BE2C (cell line): ENCODE data around the gene LRP5.

Experiments
- DNase-seq: peaks from one replicate; pipeline ENCODE4 v3.0.0-alpha.2; 2020
- H3K27me3 ChIP-seq: fragments of 250-450 bp; sonication (Bioruptor Pico); 2 replicates; pipeline ENCODE4 v1.5.1; 2020; ENCODE audit warnings: mild to moderate bottlenecking
- H3K36me3 ChIP-seq: fragments of 250-450 bp; sonication (Bioruptor Pico); 2 replicates; pipeline ENCODE4 v1.5.1; 2020; ENCODE audit warnings: mild to moderate bottlenecking
- H3K4me1 ChIP-seq: fragments of 250-450 bp; sonication (Bioruptor Pico); 2 replicates; pipeline ENCODE4 v1.5.1; 2020
- H3K4me3 ChIP-seq: 2 replicates; pipeline ENCODE4 v1.5.1; 2011; ENCODE audit warnings: low read depth, low read length
- H3K9me3 ChIP-seq: fragments of 250-450 bp; sonication (Bioruptor Pico); 2 replicates; pipeline ENCODE4 v1.5.1; 2020
- CTCF ChIP-seq: IDR thresholded peaks from 2 replicates; pipeline ENCODE4 v1.5.1; 2012; ENCODE audit warnings: mild to moderate bottlenecking, low read depth, low read length

LRP5 gene

DNA sequence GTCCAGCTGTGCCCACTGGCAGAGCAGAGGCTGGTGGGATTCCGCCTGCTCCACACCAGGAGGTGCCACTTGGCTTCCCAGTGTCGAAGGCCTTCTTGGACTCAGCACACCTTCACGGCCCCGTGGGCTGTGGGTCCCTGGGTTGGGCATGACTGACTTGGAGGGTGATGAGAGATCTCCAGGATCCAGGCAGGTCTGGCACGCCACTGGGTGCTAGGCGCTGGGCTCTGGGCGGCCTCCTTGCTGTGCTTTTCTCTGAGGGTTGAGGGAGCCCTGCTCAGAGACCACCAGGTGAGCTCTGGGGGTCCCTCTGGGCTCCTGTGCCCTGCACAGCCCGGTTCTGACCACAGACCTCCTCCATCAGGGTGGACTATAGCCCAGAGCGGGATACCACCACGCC lies 12.3 kb downstream of the LRP5 start:
- Histone ChIP-seq H3K4me3 (no peak overlapping the region), H3K27me3 (no peaks in the 10 kb centered on the region), H3K36me3 (no peaks in the 10 kb centered on the region), H3K9me3 (no peaks in the 10 kb centered on the region), H3K4me1 (peaks cover 19% of the 10 kb centered on the region)
- no peak for DNase-seq
- no peak for TF ChIP-seq CTCF

DNA sequence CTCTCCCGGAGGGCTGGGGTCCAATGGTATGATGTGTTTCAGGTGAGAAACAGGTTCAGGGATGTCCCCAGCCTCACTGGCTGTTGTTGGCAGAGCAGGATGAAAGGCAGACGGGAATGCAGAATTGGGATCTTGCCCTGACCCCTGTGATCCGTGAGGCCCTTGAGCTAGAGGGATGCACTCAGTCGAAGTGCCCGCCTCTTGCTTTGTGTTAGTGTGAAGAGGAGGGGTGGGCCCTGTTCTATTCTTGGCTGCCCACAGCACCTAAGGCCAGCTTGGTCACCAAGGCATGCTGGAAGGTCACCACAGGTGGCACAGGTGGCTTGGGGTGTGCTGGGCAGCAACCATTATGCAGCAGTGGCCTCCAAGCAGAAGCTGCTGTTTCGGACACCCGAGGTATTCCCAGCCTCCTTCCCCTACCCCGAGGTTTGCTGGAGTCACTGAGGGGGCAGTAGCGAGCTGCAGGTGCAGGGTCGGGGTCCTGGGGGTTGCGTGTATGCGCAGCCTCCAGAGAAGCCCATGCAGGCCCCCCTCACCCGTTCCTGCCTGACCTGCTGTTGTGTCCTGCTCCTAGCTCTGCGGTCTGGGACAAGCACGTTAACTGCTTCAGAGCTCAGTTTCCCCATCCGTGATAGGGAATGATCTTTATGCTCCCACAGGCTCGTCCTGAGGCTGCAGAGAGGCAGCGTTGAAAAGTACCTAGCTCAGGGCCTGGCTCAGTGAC lies 13.0 kb downstream of the LRP5 start:
- Histone ChIP-seq H3K9me3 (no peaks in the 10 kb centered on the region), H3K36me3 (no peaks in the 10 kb centered on the region), H3K27me3 (no peaks in the 10 kb centered on the region), H3K4me1 (peaks cover 22% of the 10 kb centered on the region), H3K4me3 (no peak overlapping the region)
- no peak for DNase-seq
- TF ChIP-seq CTCF = peak; percentile 16; the same call in 1 of the 2 replicates

GRCh38 chr11:68325907-68326220 lies 13.5 kb downstream of the LRP5 start:
- no peaks in the 10 kb centered on the region for H3K36me3 ChIP-seq
- no peak overlapping the region for H3K4me3 ChIP-seq
- H3K27me3 ChIP-seq = no peaks in the 10 kb centered on the region
- TF ChIP-seq CTCF = no peak
- no peak for DNase-seq
- H3K4me1 ChIP-seq = peaks cover 28% of the 10 kb centered on the region
- H3K9me3 ChIP-seq = no peaks in the 10 kb centered on the region

GRCh38 chr11:68326334-68327215 lies 14.2 kb downstream of the LRP5 start:
- Histone ChIP-seq H3K27me3 (no peaks in the 10 kb centered on the region), H3K9me3 (no peaks in the 10 kb centered on the region), H3K4me3 (no peak overlapping the region), H3K36me3 (no peaks in the 10 kb centered on the region), H3K4me1 (peaks cover 32% of the 10 kb centered on the region)
- TF ChIP-seq CTCF = no peak
- DNase-seq = no peak

DNA sequence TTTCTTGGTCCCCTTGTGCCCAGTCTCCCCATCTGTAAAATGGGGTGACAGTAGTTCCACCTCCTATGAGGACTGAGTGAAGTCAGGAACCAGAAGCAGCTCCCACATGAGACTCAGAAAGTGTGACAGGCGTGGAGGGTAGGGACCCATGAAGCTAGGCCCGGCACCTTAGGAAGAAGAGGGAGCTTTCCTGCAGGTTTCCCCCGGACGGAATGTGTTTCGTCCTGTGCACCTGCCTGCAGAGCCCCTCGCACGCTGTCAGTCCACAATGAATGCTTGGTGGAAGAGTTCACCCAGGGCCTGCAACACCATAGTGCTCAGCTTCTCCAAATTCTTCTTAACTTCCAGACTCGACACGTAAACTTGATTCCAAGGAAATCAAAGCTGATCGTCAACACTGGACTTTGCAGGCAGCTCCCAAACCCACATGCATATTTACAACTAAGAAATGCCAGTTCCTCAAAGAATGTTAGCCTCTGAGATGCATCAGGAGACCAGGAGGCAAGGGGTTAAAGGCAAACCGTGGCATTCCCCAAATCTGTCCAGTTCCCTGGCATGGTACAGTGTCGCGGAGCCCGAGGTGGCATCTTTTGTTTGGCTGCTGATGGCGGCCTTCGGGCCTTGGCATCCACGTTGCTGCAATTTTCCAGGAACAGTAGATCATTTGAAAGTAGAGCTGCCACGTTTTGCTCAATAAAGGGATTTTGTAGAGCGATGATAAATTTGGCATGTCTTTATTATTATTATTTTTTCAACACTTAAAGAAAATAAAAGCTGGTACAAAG lies 15.4 kb downstream of the LRP5 start:
- Histone ChIP-seq H3K4me1 (peaks cover 32% of the 10 kb centered on the region), H3K27me3 (no peaks in the 10 kb centered on the region), H3K4me3 (no peak overlapping the region), H3K36me3 (no peaks in the 10 kb centered on the region), H3K9me3 (no peaks in the 10 kb centered on the region)
- TF ChIP-seq CTCF = no peak
- DNase-seq = no peak
